ENCODE measurements around the gene TTC28.
"Not testable (repeated sequence)": the region's sequence is repeated elsewhere in the genome, so short reads cannot be mapped to it uniquely, and the experiment has no call there.

Gene TTC28

GRCh38 chr22:28220626-28221363 lies 458.8 kb downstream of the TTC28 start:
- no peak for TF ChIP-seq SETDB1 (IDR thresholded peaks at IDR 0.05; ENCODE audit: insufficient read length, low read length)
- POLR2A ChIA-PET: no interaction called here

GRCh38 chr22:28217277-28217676 lies 462.4 kb downstream of the TTC28 start:
- POLR2A ChIA-PET: interaction anchor here (0.6 kb wide), 1 partner anchor 103 kb away, joined by 3 read pairs; no protein-coding TSS in a partner anchor
- CTCF ChIA-PET: interaction anchor here (0.6 kb wide), 1 partner anchor 799 kb away, joined by 3 read pairs; no protein-coding TSS in a partner anchor
- Histone ChIP-seq H3K27ac (ENCODE audit: extremely low read depth, low read depth, low read length) (no peak overlapping the region), H3K4me1 (ENCODE audit: control insufficient read depth, insufficient read depth, low read length) (no peaks in the 10 kb centered on the region), H3K36me3 (ENCODE audit: control insufficient read depth in 2 of 2, insufficient read depth in 1 of 2, low read length in 2 of 2) (no peaks in the 10 kb centered on the region), H3K4me3 (ENCODE audit: low read depth, low read length) (no peak overlapping the region), H3K9me3 (ENCODE audit: control insufficient read depth, insufficient read depth, low read depth, low read length) (no peaks in the 10 kb centered on the region)
- TF ChIP-seq ZXDB (tag by site-specific recombination; IDR thresholded peaks at IDR 0.05) (no peak), ZNF670 (tag by site-specific recombination; IDR thresholded peaks at IDR 0.05; ENCODE audit: low read depth) (no peak), ZNF157 (tag by site-specific recombination; IDR thresholded peaks at IDR 0.05) (no peak), ZNF155 (tag by site-specific recombination; IDR thresholded peaks at IDR 0.05) (no peak)

More at GRCh38 chr22:28220626-28221363, 458.8 kb downstream of the TTC28 start:
- Histone ChIP-seq H3K36me3 (ENCODE audit: control insufficient read depth in 2 of 2, insufficient read depth in 1 of 2, low read length in 2 of 2) (no peaks in the 10 kb centered on the region), H3K4me3 (ENCODE audit: low read depth, low read length) (no peak overlapping the region), H3K9me3 (ENCODE audit: control insufficient read depth, insufficient read depth, low read depth, low read length) (no peaks in the 10 kb centered on the region), H3K27ac (ENCODE audit: extremely low read depth, low read depth, low read length) (no peak overlapping the region), H3K4me1 (ENCODE audit: control insufficient read depth, insufficient read depth, low read length) (no peaks in the 10 kb centered on the region)
- CTCF ChIA-PET: interaction anchor here (0.7 to 1.0 kb wide), 3 partner anchors 12 to 142 kb away, joined by 3 to 5 read pairs (median 4); no protein-coding TSS in a partner anchor

- CTCF ChIA-PET; H3K36me3 ChIP-seq (ENCODE audit: control insufficient read depth in 2 of 2, insufficient read depth in 1 of 2, low read length in 2 of 2); H3K4me1 ChIP-seq (ENCODE audit: control insufficient read depth, insufficient read depth, low read length); POLR2A ChIA-PET; H3K27ac ChIP-seq (ENCODE audit: extremely low read depth, low read depth, low read length); H3K9me3 ChIP-seq (ENCODE audit: control insufficient read depth, insufficient read depth, low read depth, low read length); H3K4me3 ChIP-seq (ENCODE audit: low read depth, low read length): not testable (repeated sequence)
- peak; percentile 83 for TF ChIP-seq ZNF146 (tag by site-specific recombination; IDR thresholded peaks at IDR 0.05)
- 0 out of 2 replicates have a peak, but pooled peaks have one; percentile 46 for TF ChIP-seq ZNF580 (tag by site-specific recombination; IDR thresholded peaks at IDR 0.05)
Measured at GRCh38 chr22:28214750-28215149, 464.9 kb downstream of the TTC28 start.

- POLR2A ChIA-PET; H3K36me3 ChIP-seq (ENCODE audit: control insufficient read depth in 2 of 2, insufficient read depth in 1 of 2, low read length in 2 of 2); H3K9me3 ChIP-seq (ENCODE audit: control insufficient read depth, insufficient read depth, low read depth, low read length); H3K4me1 ChIP-seq (ENCODE audit: control insufficient read depth, insufficient read depth, low read length); H3K27ac ChIP-seq (ENCODE audit: extremely low read depth, low read depth, low read length); H3K4me3 ChIP-seq (ENCODE audit: low read depth, low read length): not testable (repeated sequence)
- peak; percentile 33; the same call in 1 of the 2 replicates for TF ChIP-seq TRIM28 (IDR thresholded peaks at IDR 0.05; ENCODE audit: borderline replicate concordance, low read length)
- TF ChIP-seq KLF1 (tag by site-specific recombination; IDR thresholded peaks at IDR 0.05): 0 out of 2 replicates have a peak, but pooled peaks have one; percentile 9
- CTCF ChIA-PET: interaction anchor here (1.2 kb wide), 1 partner anchor 11 kb away, joined by 5 read pairs; no protein-coding TSS in a partner anchor
Measured at GRCh38 chr22:28209457-28209856, 470.2 kb downstream of the TTC28 start.

GRCh38 chr22:28208787-28209186 lies 470.9 kb downstream of the TTC28 start:
- Histone ChIP-seq H3K4me1 (ENCODE audit: control insufficient read depth, insufficient read depth, low read length) (no peaks in the 10 kb centered on the region), H3K4me3 (ENCODE audit: low read depth, low read length) (no peak overlapping the region), H3K36me3 (ENCODE audit: control insufficient read depth in 2 of 2, insufficient read depth in 1 of 2, low read length in 2 of 2) (no peaks in the 10 kb centered on the region), H3K9me3 (ENCODE audit: control insufficient read depth, insufficient read depth, low read depth, low read length) (no peaks in the 10 kb centered on the region), H3K27ac (ENCODE audit: extremely low read depth, low read depth, low read length) (no peak overlapping the region)
- POLR2A ChIA-PET: no interaction called here
- CTCF ChIA-PET: interaction anchor here (1.2 kb wide), 1 partner anchor 12 kb away, joined by 5 read pairs; no protein-coding TSS in a partner anchor
- TF ChIP-seq ZNF140 (tag by site-specific recombination; IDR thresholded peaks at IDR 0.05): no peak
- no peak for TF ChIP-seq ZNF654 (tag by site-specific recombination; IDR thresholded peaks at IDR 0.05; ENCODE audit: low read depth)
- TF ChIP-seq KLF1 (tag by site-specific recombination; IDR thresholded peaks at IDR 0.05): no peak
- TF ChIP-seq ZNF624 (tag by site-specific recombination; IDR thresholded peaks at IDR 0.05): no peak
- TF ChIP-seq ZNF600 (tag by site-specific recombination; IDR thresholded peaks at IDR 0.05): no peak
- no peak for TF ChIP-seq FEZF1 (tag by site-specific recombination; IDR thresholded peaks at IDR 0.05)
- no peak for TF ChIP-seq ZNF555 (tag by site-specific recombination; conservative IDR thresholded peaks at IDR 0.05)
- no peak for TF ChIP-seq ZNF311 (tag by site-specific recombination; IDR thresholded peaks at IDR 0.05; ENCODE audit: borderline replicate concordance)
- no peak for TF ChIP-seq ZNF596 (tag by site-specific recombination; IDR thresholded peaks at IDR 0.05)
- no peak for TF ChIP-seq GLIS2 (tag by site-specific recombination; IDR thresholded peaks at IDR 0.05)
- no peak for TF ChIP-seq PRDM2 (tag by site-specific recombination; IDR thresholded peaks at IDR 0.05; ENCODE audit: borderline replicate concordance)

Measured in HEK293 (cell line).